Uterus (tissue), 4 donors: ENCODE results near the gene AGFG2. TPM values are rescaled to one million over a fixed set of nuclear protein-coding genes. Genes with fewer than 3 reads are reported as not detected.
"Not testable (repeated sequence)": the region's sequence is repeated elsewhere in the genome, so short reads cannot be mapped to it uniquely, and the experiment has no call there.

Source experiments
- DNase-seq, 2 donors: peaks; one replicate each; pipeline ENCODE4 v3.0.0-alpha.2; 2019 to 2020
- H3K27ac ChIP-seq, 2 donors: fragments of 200-600 bp; sonication (generic); 1 replicate in 1 of 2; 2 replicates in 1 of 2; pipeline ENCODE4 v1.5.1; 2016 to 2018
- H3K27me3 ChIP-seq, 2 donors: fragments of 200-600 bp; sonication (generic); one replicate each; pipeline ENCODE4 v1.5.1; 2018 to 2019; ENCODE audit warnings: control low read depth in 1 of 2
- H3K36me3 ChIP-seq, 2 donors: fragments of 200-600 bp; sonication (generic); one replicate each; pipeline ENCODE4 v1.5.1; 2019; ENCODE audit warnings: control low read depth in 1 of 2
- H3K4me1 ChIP-seq, 2 donors: fragments of 200-600 bp; sonication (generic); one replicate each; pipeline ENCODE4 v1.5.1; 2018 to 2019; ENCODE audit warnings: control low read depth in 1 of 2
- H3K4me3 ChIP-seq, 2 donors: fragments of 200-600 bp; sonication (generic); 1 replicate in 1 of 2; 2 replicates in 1 of 2; pipeline ENCODE4 v1.5.1; 2018 to 2019; ENCODE audit warnings: mild to moderate bottlenecking in 1 of 2
- H3K9me3 ChIP-seq, 2 donors: fragments of 200-600 bp; sonication (generic); one replicate each; pipeline ENCODE4 v1.5.1; 2019; ENCODE audit warnings: control low read depth in 1 of 2
- POLR2A ChIP-seq, 2 donors: fragments of 450-650 bp; IDR thresholded peaks; one replicate each; pipeline ENCODE4 v1.6.1; 2016; ENCODE audit warnings: antibody characterized with exemption in 2 of 2, mild to moderate bottlenecking in 1 of 2, moderate library complexity in 1 of 2
- intact Hi-C: fragments of 100-400 bp; cut with DNase I; formaldehyde crosslinking; loops from one replicate; pipeline ENCODE4 v1.15.1; 2023; ENCODE audit warnings: low total_unique reads
- total RNA-seq, 4 donors: library from RNA; depleted of rRNA in 3 of 4; stranded (reverse); fragments of >200 nt in 3 of 4; gene quantifications; one replicate each; pipeline versions ENCODE4 v1.1.0 to v1.2.4, GENCODE V29; 2014 to 2023
- TF ChIP-seq, protein P1 (sequence below), 4 experiments: fragments of 200-600 bp in 2 of 4; fragments of 450-650 bp in 2 of 4; sonication (generic) in 2 of 4; IDR thresholded peaks; one replicate each; pipeline ENCODE4 v1.5.1; 2016 to 2019; ENCODE audit warnings: antibody characterized with exemption in 4 of 4, mild to moderate bottlenecking in 2 of 4, moderate library complexity in 1 of 4
- donor health status: DM: yes; HTN: yes; CAD: no.

Gene AGFG2
- total RNA-seq, 4 donors from 2014 or later: 6.8 to 64.4 (median 20.4) TPM

DNA sequence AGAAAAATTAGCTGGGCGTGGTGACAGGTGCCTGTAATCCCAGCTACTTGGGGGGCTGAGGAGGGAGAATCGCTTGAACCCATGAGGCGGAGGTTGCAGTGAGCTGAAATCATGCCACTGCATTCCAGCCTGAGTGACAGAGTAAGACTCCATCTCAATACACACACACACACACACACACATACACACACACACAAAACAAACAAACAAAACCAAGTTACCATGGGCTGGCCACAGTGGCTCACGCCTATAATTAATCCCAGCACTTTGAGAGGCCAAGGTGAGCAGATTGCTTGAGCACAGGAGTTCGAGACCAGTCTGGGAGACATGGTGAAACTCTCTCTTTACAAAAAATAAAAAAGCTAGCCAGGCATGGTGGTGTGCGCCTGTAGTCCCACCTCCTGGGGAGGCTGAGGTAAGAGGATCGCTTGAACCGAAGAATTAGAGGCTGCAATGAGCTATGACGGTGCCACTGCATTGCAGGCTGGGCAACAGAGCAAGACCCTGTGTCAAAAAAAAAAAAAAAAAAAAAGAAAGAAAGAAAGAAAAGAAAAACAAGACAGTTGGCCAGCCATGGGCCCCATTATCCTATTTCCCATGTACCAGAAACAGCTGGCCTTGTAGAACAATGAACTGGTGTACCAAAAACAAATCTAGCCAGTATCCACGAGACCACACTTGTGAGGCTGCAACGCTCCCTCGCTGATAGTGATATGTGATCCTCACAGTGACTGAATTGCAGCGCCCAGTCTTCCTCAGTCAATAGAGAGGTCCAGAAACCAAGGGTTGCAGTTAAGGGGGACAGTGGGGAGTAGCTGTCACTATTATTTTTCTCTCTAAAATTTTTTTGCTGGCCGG, 6.6 kb upstream of the AGFG2 start:
- no peaks in the 10 kb centered on the region for H3K4me1 ChIP-seq
- intact Hi-C loops: no loop called here
- no peak for DNase-seq
- no peaks in the 10 kb centered on the region for H3K36me3 ChIP-seq
- no peaks in the 10 kb centered on the region for H3K9me3 ChIP-seq
- no peaks in the 10 kb centered on the region for H3K27me3 ChIP-seq
- TF ChIP-seq, protein P1, sequence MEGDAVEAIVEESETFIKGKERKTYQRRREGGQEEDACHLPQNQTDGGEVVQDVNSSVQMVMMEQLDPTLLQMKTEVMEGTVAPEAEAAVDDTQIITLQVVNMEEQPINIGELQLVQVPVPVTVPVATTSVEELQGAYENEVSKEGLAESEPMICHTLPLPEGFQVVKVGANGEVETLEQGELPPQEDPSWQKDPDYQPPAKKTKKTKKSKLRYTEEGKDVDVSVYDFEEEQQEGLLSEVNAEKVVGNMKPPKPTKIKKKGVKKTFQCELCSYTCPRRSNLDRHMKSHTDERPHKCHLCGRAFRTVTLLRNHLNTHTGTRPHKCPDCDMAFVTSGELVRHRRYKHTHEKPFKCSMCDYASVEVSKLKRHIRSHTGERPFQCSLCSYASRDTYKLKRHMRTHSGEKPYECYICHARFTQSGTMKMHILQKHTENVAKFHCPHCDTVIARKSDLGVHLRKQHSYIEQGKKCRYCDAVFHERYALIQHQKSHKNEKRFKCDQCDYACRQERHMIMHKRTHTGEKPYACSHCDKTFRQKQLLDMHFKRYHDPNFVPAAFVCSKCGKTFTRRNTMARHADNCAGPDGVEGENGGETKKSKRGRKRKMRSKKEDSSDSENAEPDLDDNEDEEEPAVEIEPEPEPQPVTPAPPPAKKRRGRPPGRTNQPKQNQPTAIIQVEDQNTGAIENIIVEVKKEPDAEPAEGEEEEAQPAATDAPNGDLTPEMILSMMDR (IDR thresholded peaks at IDR 0.05): no peak
- TF ChIP-seq POLR2A (IDR thresholded peaks at IDR 0.05): no peak
- no peak overlapping the region for H3K4me3 ChIP-seq
- H3K27ac ChIP-seq: no peak overlapping the region

DNA sequence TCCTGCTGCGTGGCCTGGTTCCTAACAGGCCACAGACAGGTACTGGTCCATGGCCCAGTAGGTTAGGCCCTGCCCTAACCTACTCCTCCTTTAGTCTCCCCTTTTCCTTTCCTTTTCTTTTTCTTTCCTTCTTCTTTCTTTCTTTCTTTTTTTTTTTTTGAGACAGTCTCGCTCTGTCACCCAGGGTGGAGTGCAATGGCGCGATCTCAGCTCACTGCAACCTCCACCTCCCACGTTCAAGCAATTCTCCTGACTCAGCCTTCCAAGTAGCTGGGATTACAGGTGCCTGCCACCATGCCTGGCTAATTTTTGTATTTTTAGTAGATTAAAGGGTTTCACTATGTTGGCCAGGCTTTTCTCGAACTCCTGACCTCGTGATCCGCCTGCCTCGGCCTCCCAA, 3.0 kb upstream of the AGFG2 start:
- H3K9me3 ChIP-seq, H3K4me3 ChIP-seq, H3K27ac ChIP-seq, DNase-seq, H3K36me3 ChIP-seq, H3K27me3 ChIP-seq, H3K4me1 ChIP-seq, intact Hi-C loops: not testable (repeated sequence)

DNA sequence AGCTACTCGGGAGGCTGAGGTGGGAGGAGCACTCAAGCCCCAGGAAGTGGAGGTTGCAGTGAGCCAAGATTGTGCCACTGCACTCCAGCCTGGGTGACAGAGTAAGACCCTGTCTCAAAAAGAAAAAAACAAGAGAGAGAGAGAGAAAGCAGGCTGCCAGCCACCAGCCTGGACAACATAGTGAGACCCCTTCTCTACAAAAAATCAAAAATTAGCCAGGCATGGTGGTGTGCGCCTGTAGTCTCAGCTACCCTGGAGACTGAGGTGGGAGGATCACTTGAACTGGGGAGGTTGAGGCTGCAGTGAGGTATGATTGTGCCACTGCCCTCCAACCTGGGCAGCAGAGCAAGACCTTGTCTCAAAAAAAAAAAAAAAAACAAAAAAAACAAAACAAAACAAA, 2.3 kb upstream of the AGFG2 start:
- H3K36me3 ChIP-seq, H3K4me1 ChIP-seq, H3K27me3 ChIP-seq, DNase-seq, intact Hi-C loops, H3K9me3 ChIP-seq, H3K4me3 ChIP-seq, H3K27ac ChIP-seq: not testable (repeated sequence)

DNA sequence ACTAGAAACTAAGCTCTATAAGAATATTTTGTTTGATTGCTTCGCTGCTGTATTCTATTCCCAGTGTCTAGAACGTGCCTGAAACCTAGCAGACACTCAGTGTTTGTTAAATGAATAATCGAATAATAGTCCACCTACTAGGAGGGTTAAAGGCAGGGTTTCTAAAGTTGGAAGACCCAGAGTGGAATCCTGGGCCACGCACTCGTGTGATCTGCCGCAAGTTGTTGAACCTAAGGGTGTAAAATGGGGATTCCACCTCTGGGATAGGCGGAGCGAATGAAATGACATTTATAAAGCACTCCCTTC, 702 bp upstream of the AGFG2 start:
- Histone ChIP-seq H3K27me3 (no peaks in the 10 kb centered on the region), H3K36me3 (no peaks in the 10 kb centered on the region), H3K27ac (peak overlapping the region in 1 of 2 donors; percentile 53), H3K4me3 (no peak overlapping the region), H3K4me1 (peaks cover 2 to 4% of the 10 kb centered on the region in 2 donors), H3K9me3 (no peaks in the 10 kb centered on the region)
- intact Hi-C loops: no loop called here
- TF ChIP-seq POLR2A (IDR thresholded peaks at IDR 0.05): no peak
- TF ChIP-seq, protein P1 (IDR thresholded peaks at IDR 0.05): no peak
- DNase-seq: no peak

DNA sequence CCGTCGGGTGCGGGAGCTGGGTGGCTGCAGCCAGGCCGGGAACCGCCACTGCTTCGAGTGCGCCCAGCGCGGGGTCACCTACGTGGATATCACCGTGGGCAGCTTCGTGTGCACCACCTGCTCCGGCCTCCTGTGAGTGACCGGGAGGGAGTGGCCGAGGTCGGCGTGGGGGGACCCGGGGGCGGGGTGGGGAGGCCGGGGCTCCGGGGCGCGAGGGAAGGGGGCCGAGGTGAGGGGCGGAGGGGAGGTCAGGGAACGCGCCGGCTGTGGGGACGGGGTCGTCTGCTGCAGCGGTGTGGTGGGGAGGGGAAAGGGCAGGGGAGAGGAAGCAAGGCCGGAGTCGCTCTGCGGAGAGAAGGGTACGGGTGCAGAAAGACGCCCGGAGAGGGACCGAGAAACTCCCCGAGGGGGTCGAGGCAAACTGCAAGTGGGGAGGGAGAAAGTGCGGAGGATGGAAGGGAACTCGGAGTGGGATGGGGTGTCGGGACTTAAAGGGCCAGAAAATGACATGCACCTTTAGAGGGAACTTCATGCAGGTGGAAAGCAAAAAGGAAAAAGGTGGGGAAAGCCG, 518 bp downstream of the AGFG2 start:
- H3K4me1 ChIP-seq: peaks cover 11 to 13% of the 10 kb centered on the region in 2 donors
- TF ChIP-seq POLR2A (IDR thresholded peaks at IDR 0.05): no peak
- TF ChIP-seq, protein P1 (IDR thresholded peaks at IDR 0.05): no peak
- DNase-seq: no peak

DNA sequence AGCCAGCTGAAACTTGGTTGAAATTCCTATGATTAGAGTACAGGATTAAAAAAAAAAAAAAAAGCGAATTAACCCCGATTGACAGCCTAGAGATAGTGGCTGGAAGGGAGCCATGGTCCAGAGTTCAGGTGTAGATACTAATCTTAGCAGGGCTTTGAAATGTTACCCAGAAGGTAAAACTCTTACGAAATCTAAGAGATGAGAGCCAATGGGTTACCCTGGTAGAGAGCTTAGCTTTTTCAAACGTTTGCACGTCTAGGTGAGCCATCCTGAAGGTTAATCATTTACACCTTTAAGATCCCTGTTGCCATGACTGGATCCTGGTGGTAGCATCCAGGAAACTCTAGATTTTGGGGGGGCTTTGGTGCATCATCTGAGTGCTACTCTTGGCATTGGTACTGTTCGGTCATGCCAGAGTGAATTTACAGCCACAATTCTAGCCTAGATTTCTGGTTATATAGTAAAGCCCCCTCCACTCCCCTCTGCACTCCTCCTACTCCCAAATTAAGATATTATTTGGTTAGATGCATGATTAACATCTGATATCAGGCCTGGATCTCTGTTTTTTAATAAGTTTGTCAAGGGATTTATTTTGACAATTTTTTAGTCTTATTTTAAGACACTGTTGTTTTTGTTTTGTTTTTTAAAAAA, 1.2 kb downstream of the AGFG2 start:
- H3K27me3 ChIP-seq: no peaks in the 10 kb centered on the region
- DNase-seq: no peak
- H3K4me3 ChIP-seq: peak overlapping the region; percentile 77 to 78
- no peaks in the 10 kb centered on the region for H3K36me3 ChIP-seq
- no peaks in the 10 kb centered on the region for H3K9me3 ChIP-seq
- H3K27ac ChIP-seq: peak overlapping the region; percentile 44 to 82
- intact Hi-C loops: no loop called here
- TF ChIP-seq, protein P1 (IDR thresholded peaks at IDR 0.05): no peak
- no peak for TF ChIP-seq POLR2A (IDR thresholded peaks at IDR 0.05)
- peaks cover 11 to 13% of the 10 kb centered on the region in 2 donors for H3K4me1 ChIP-seq

More for the DNA sequence above, 518 bp downstream of the AGFG2 start:
- Histone ChIP-seq H3K4me3 (peak overlapping the region; percentile 77 to 78), H3K36me3 (no peaks in the 10 kb centered on the region), H3K27ac (peak overlapping the region; percentile 44 to 82), H3K27me3 (no peaks in the 10 kb centered on the region), H3K9me3 (no peaks in the 10 kb centered on the region)
- intact Hi-C loops: no loop called here

DNA sequence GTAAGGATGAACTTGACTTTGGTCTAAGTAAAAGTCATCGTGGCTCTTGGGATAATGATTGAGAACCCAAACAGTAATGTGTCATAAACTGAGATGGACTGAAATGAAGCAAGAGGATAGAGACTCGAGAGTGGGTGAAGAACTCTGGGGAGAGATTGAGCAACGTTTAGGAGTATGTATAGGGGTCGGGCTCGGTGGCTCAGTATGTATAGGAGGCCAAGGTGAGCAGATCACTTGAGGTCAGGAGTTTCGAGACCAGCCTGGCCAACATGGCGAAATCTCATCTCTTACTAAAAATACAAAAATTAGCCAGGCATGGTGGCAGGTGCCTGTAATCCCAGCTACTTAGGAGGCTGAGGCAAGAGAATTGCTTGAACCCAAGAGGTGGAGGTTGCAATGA, 2.3 kb downstream of the AGFG2 start:
- intact Hi-C loops: not testable (repeated sequence)
- H3K27ac ChIP-seq: peak overlapping the region; percentile 90 to 98

More for the DNA sequence above, 2.3 kb downstream of the AGFG2 start:
- DNase-seq, H3K4me3 ChIP-seq, H3K36me3 ChIP-seq, H3K9me3 ChIP-seq, H3K27me3 ChIP-seq: not testable (repeated sequence)
- H3K4me1 ChIP-seq: peaks cover 11 to 13% of the 10 kb centered on the region in 2 donors
